Endothelial cell of umbilical vein (primary cell): ENCODE data around the gene SLC6A20. TPM values are rescaled to one million over a fixed set of nuclear protein-coding genes. Genes with fewer than 3 reads are reported as not detected.

Source experiments
- BruUV-seq: library from RNA; stranded (reverse); fragments of 400-500 nt; replicated peaks from 2 replicates; lab custom pipeline; 2021; lab: Mats Ljungman, UMichigan
- CTCF ChIA-PET: fragments of 300-600, 350-600 bp; sonication (Branson Sonifier 250); formaldehyde crosslinking; loops from one replicate; lab custom pipeline; 2021; ENCODE audit warnings: antibody characterized with exemption, inconsistent platforms; lab: Charles Lee
- POLR2A ChIA-PET: fragments of 300-600, 350-600 bp; sonication (Branson Sonifier 250); formaldehyde crosslinking; loops from one replicate; lab custom pipeline; 2021; ENCODE audit warnings: antibody characterized with exemption, inconsistent platforms; lab: Charles Lee
- DNase-seq: peaks from one replicate; pipeline ENCODE4 v3.0.0-alpha.2; 2011; ENCODE audit warnings: low read depth, low spot score
- FAIRE-seq: peaks from 2 replicates; lab custom pipeline; 2011; peaks lifted over from hg19 to GRCh38; lab: Jason Lieb, UNC
- H2AFZ ChIP-seq: 2 replicates; pipeline ENCODE4 v1.6.0; 2012; ENCODE audit warnings: low read depth, low read length, control low read depth, inconsistent platforms
- H3K27ac ChIP-seq: 2 replicates; pipeline ENCODE4 v1.5.1; 2011; ENCODE audit warnings: low read depth, mild to moderate bottlenecking, control low read depth, low read length, moderate library complexity; ENCODE audit not compliant: insufficient read depth
- H3K27me3 ChIP-seq, 2 experiments: 2 replicates each; pipeline versions ENCODE4 v1.6.0 to v1.6.1; 2011; ENCODE audit warnings: low read length in 2 of 2, mixed read lengths in 1 of 2; ENCODE audit not compliant: control insufficient read depth in 2 of 2, insufficient read depth in 2 of 2
- H3K36me3 ChIP-seq, 2 experiments: 2 replicates in 1 of 2; 3 replicates in 1 of 2; pipeline ENCODE4 v1.5.1; 2011; ENCODE audit warnings: low read length in 2 of 2, mild to moderate bottlenecking in 1 of 2, moderate library complexity in 1 of 2; ENCODE audit not compliant: control insufficient read depth in 2 of 2, insufficient read depth in 2 of 2; ENCODE audit errors: extremely low read depth in 1 of 2
- H3K4me1 ChIP-seq: 3 replicates; pipeline ENCODE4 v1.5.1; 2011; ENCODE audit warnings: mild to moderate bottlenecking, low read length; ENCODE audit not compliant: control insufficient read depth, insufficient read depth; ENCODE audit errors: extremely low read depth
- H3K4me2 ChIP-seq: 2 replicates; pipeline ENCODE4 v1.6.1; 2011; ENCODE audit warnings: low read length, control low read depth, mixed read lengths; ENCODE audit not compliant: insufficient read depth
- H3K4me3 ChIP-seq, 3 experiments: fragments of 200-600 bp in 1 of 3; sonication (generic), shearing (Covaris generic) in 1 of 3; replicated peaks in 1 of 3; 2 replicates each; pipeline ENCODE4 v1.5.1; 2011 to 2016; ENCODE audit warnings: control low read depth in 3 of 3, low read length in 3 of 3, mild to moderate bottlenecking in 2 of 3, inconsistent platforms in 1 of 3, low read depth in 1 of 3, moderate library complexity in 1 of 3; ENCODE audit not compliant: insufficient read depth in 1 of 3
- H3K79me2 ChIP-seq: 2 replicates; pipeline ENCODE4 v1.6.0; 2012; ENCODE audit warnings: low read length, inconsistent platforms; ENCODE audit not compliant: control insufficient read depth, insufficient read depth
- H3K9ac ChIP-seq: replicated peaks from 2 replicates; pipeline ENCODE3; 2011; ENCODE audit warnings: low read length, control low read depth; ENCODE audit not compliant: insufficient read depth; ENCODE audit errors: extremely low read depth
- H3K9me1 ChIP-seq: replicated peaks from 3 replicates; pipeline ENCODE4 v1.6.0; 2011; ENCODE audit warnings: mild to moderate bottlenecking, low read length; ENCODE audit not compliant: control insufficient read depth, insufficient read depth; ENCODE audit errors: extremely low read depth
- H3K9me3 ChIP-seq: replicated peaks from 2 replicates; pipeline ENCODE4 v1.5.1; 2012; ENCODE audit warnings: low read length, inconsistent platforms; ENCODE audit not compliant: control insufficient read depth, insufficient read depth
- H4K20me1 ChIP-seq: replicated peaks from 2 replicates; pipeline ENCODE3; 2011; ENCODE audit warnings: mild to moderate bottlenecking, low read length; ENCODE audit not compliant: control insufficient read depth, insufficient read depth; ENCODE audit errors: extremely low read depth
- CTCF ChIP-seq, 2 donors: IDR thresholded peaks; 1 replicate in 1 of 2; 2 replicates in 1 of 2; pipeline ENCODE4 v1.5.1; 2011; ENCODE audit warnings: low read length in 2 of 2, mild to moderate bottlenecking in 2 of 2, moderate library complexity in 2 of 2, control low read depth in 1 of 2, inconsistent platforms in 1 of 2, low read depth in 1 of 2; ENCODE audit not compliant: insufficient read depth in 1 of 2; ENCODE audit errors: extremely low read depth in 1 of 2
- EZH2 ChIP-seq: IDR thresholded peaks from 2 replicates; pipeline ENCODE4 v1.6.1; 2012; ENCODE audit warnings: borderline replicate concordance, low read depth, mild to moderate bottlenecking, moderate library complexity, low read length, inconsistent platforms; ENCODE audit not compliant: severe bottlenecking
- FOS ChIP-seq: IDR thresholded peaks from 2 replicates; pipeline ENCODE4 v1.6.1; 2011; ENCODE audit warnings: mild to moderate bottlenecking, low read length, moderate library complexity, borderline replicate concordance; ENCODE audit not compliant: insufficient read depth
- GATA2 ChIP-seq: IDR thresholded peaks from 2 replicates; pipeline ENCODE4 v1.7.0; 2011; ENCODE audit warnings: low read depth, mild to moderate bottlenecking, moderate library complexity, mixed read lengths, low read length; ENCODE audit not compliant: insufficient read length, insufficient read depth
- JUN ChIP-seq: IDR thresholded peaks from 2 replicates; pipeline ENCODE4 v1.6.1; 2011; ENCODE audit warnings: borderline replicate concordance, low read depth; ENCODE audit not compliant: insufficient read length, insufficient read depth
- MAX ChIP-seq: IDR thresholded peaks from 2 replicates; pipeline ENCODE4 v1.6.1; 2011; ENCODE audit not compliant: insufficient read depth, insufficient read length
- MYC ChIP-seq: IDR thresholded peaks from one replicate; pipeline ENCODE4 v1.6.1; 2011; ENCODE audit warnings: mild to moderate bottlenecking, low read depth, low read length
- POLR2A ChIP-seq: IDR thresholded peaks from 2 replicates; pipeline ENCODE4 v1.6.1; 2012; ENCODE audit warnings: low read depth, mild to moderate bottlenecking, control low read depth, low read length
- POLR2AphosphoS5 ChIP-seq: IDR thresholded peaks from 2 replicates; pipeline ENCODE4 v1.6.1; 2012; ENCODE audit warnings: low read depth, mild to moderate bottlenecking, control low read depth, low read length, moderate library complexity; ENCODE audit not compliant: insufficient read depth
- dilution Hi-C: fragments of 300-500 bp; cut with MboI; formaldehyde crosslinking; loops from one replicate; pipeline ENCODE4 v1.15.0; 2019; ENCODE audit warnings: low sequenced_read_pairs; ENCODE audit not compliant: extremely low pct_ligation_motif_present
- intact Hi-C: fragments of 100-400 bp; cut with micrococcal nuclease; formaldehyde crosslinking; loops from one replicate; pipeline ENCODE4 v1.10.0; 2022
- polyA plus RNA-seq, 4 experiments: library from polyadenylated mRNA; depleted of rRNA in 3 of 4; stranded (reverse) in 3 of 4; unstranded in 1 of 4; fragments of >200 nt; gene quantifications; 2 replicates each; pipeline versions ENCODE4 v1.2.1 to v1.2.3, GENCODE V29; 2011 to 2012; ENCODE audit warnings: missing spikeins in 1 of 4
- total RNA-seq: library from RNA; stranded (reverse); gene quantifications from 2 replicates; pipeline ENCODE4 v1.2.3, GENCODE V29; 2021

The SLC6A20 gene
- total and polyA plus RNA-seq, 2 donors (not counting 3 experiments of a cell fraction or from before 2014, with no cell fraction given): not detected

DNA sequence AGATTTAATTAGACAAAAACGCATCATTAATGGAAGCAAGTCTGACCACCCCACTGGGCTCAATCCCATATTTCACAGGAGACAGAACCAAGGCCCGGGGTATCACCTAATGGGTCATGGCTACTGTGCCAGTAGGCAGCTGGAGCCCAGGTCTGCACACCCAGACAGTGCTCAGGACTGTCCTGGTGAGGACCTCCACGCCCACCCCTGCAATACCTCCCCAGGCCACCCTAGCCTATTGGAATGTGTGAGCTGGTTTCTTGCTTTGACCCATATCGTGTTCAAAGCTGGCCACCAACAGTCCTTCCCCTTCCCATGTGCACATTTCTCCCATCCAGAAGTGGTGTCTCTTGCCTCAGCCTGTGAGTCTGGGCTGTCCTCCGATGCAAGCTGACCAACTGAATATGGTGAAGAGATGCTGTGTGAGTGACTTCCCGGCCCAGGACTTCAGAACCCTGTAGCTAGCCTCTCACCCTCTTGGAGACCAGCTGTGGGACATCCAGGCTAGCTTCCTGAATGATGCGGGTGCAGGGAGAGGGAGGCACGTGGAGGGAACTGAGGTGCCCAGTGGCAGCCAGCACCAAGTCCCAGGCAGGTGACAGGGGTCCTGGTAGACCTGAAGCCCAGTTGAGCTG lies 19.1 kb downstream of the SLC6A20 start:
- no peak overlapping the region for H3K4me2 ChIP-seq
- H3K9ac ChIP-seq: no peak overlapping the region
- no peaks in the 10 kb centered on the region for H3K9me1 ChIP-seq
- H3K4me3 ChIP-seq: no peak overlapping the region
- no peak overlapping the region for H3K27ac ChIP-seq
- ChIA-PET CTCF (interaction anchor here (1.4 kb wide), 1 partner anchor 13 kb away, joined by 3 read pairs; no protein-coding TSS in a partner anchor), POLR2A (no interaction called here)
- no TSS peak for BruUV-seq
- DNase-seq: no peak
- H2AFZ ChIP-seq: no peak overlapping the region
- H4K20me1 ChIP-seq: no peaks in the 10 kb centered on the region
- no peaks in the 10 kb centered on the region for H3K36me3 ChIP-seq
- no peak for FAIRE-seq
- dilution Hi-C loops: no loop called here
- H3K79me2 ChIP-seq: no peaks in the 10 kb centered on the region
- H3K27me3 ChIP-seq: no peaks in the 10 kb centered on the region
- TF ChIP-seq MYC (no peak), EZH2 (no peak), MAX (no peak), JUN (no peak), POLR2AphosphoS5 (no peak), FOS (no peak), CTCF (IDR thresholded peaks at IDR 0.05; ENCODE audit: extremely low read depth in 1 of 2, insufficient read depth in 1 of 2, low read depth in 1 of 2, low read length in 2 of 2) (no peak), POLR2A (no peak), GATA2 (no peak)
- H3K4me1 ChIP-seq: no peaks in the 10 kb centered on the region
- intact Hi-C loops: no loop called here
- no peaks in the 10 kb centered on the region for H3K9me3 ChIP-seq
